CD4-positive, alpha-beta T cell (primary cell): ENCODE results near the gene LIMCH1. TPM values are rescaled to one million over a fixed set of nuclear protein-coding genes. Genes with fewer than 3 reads are reported as not detected.

Source experiments
- ATAC-seq: fragments of 200-7000 bp; cut with Tn5 transposase; one replicate; pipeline ENCODE4 v1.10.0; 2022; ENCODE audit warnings: mild to moderate bottlenecking; ENCODE audit not compliant: poor library complexity
- CTCF ChIA-PET: fragments of 350-600 bp; sonication (Branson Sonifier 250); formaldehyde crosslinking; loops from one replicate; lab custom pipeline; 2021; ENCODE audit warnings: antibody characterized with exemption, inconsistent platforms; lab: Charles Lee
- POLR2A ChIA-PET: fragments of 350-600 bp; sonication (Branson Sonifier 250); formaldehyde crosslinking; loops from one replicate; lab custom pipeline; 2021; ENCODE audit warnings: antibody characterized with exemption, inconsistent platforms; lab: Charles Lee
- DNase-seq, 14 experiments: peaks; one replicate each; pipeline ENCODE4 v3.0.0-alpha.2; 2013 to 2020; ENCODE audit warnings: mixed read lengths in 2 of 14
- H3K27ac ChIP-seq, 2 donors: one replicate each; pipeline versions ENCODE4 v1.5.1 to v1.7.0; 2013; ENCODE audit warnings: low read length in 2 of 2, low read depth in 1 of 2, mild to moderate bottlenecking in 1 of 2
- H3K27me3 ChIP-seq, 2 experiments: 1 replicate in 1 of 2; 2 replicates in 1 of 2; pipeline versions ENCODE4 v1.6.1 to v1.7.0; 2013; ENCODE audit warnings: low read length in 2 of 2, control low read depth in 1 of 2, mild to moderate bottlenecking in 1 of 2, moderate library complexity in 1 of 2; ENCODE audit not compliant: insufficient read depth in 2 of 2, control insufficient read depth in 1 of 2
- H3K36me3 ChIP-seq: one replicate; pipeline ENCODE4 v1.6.1; 2013; ENCODE audit warnings: low read length, control low read depth; ENCODE audit not compliant: insufficient read depth
- H3K4me1 ChIP-seq: one replicate; pipeline ENCODE4 v1.6.1; 2013; ENCODE audit warnings: low read length, control low read depth; ENCODE audit not compliant: insufficient read depth
- H3K4me3 ChIP-seq: one replicate; pipeline ENCODE4 v1.5.1; 2013; ENCODE audit warnings: mild to moderate bottlenecking, low read length, moderate library complexity
- H3K9me3 ChIP-seq, 2 experiments: 1 replicate in 1 of 2; 2 replicates in 1 of 2; pipeline versions ENCODE4 v1.6.1 to v1.7.0; 2013; ENCODE audit warnings: low read length in 2 of 2, mild to moderate bottlenecking in 2 of 2, control low read depth in 1 of 2, moderate library complexity in 1 of 2; ENCODE audit not compliant: control insufficient read depth in 1 of 2, insufficient read depth in 1 of 2
- H3K27ac Mint-ChIP-seq: one replicate; pipeline ENCODE4 v1.8.0; 2020; ENCODE audit warnings: mixed read lengths
- H3K27me3 Mint-ChIP-seq: one replicate; pipeline ENCODE4 v1.8.0; 2021; ENCODE audit warnings: mixed read lengths
- H3K36me3 Mint-ChIP-seq: one replicate; pipeline ENCODE4 v1.8.0; 2021; ENCODE audit warnings: low read depth, mixed read lengths
- H3K4me1 Mint-ChIP-seq: one replicate; pipeline ENCODE4 v1.8.0; 2021; ENCODE audit warnings: low read depth, mixed read lengths
- H3K4me3 Mint-ChIP-seq: one replicate; pipeline ENCODE4 v1.8.0; 2020; ENCODE audit warnings: mild to moderate bottlenecking, mixed read lengths
- H3K9me3 Mint-ChIP-seq: one replicate; pipeline ENCODE4 v1.8.0; 2020; ENCODE audit warnings: mixed read lengths
- CTCF ChIP-seq: fragments of 200-600 bp; IDR thresholded peaks from one replicate; pipeline ENCODE4 v1.8.0; 2022; ENCODE audit warnings: antibody characterized with exemption, mild to moderate bottlenecking
- intact Hi-C, 2 experiments: fragments of 100-400 bp; cut with DNase I in 1 of 2; cut with micrococcal nuclease in 1 of 2; formaldehyde crosslinking; loops; one replicate each; pipeline versions ENCODE4 v1.15.1 to v1.9.0; 2023 to 2025; cut with DNase I, micrococcal nuclease
- total RNA-seq, 174 experiments: library from RNA in 2 of 174; stranded (reverse) in 2 of 174; gene quantifications; one replicate each; pipeline ENCODE4 v1.2.3 and lab custom pipeline; 2021 to 2026

The LIMCH1 gene
- total RNA-seq, 2 experiments from 2014 or later, result not detected

- H3K27me3 Mint-ChIP-seq, result no peaks in the 10 kb centered on the region
- no peaks in the 10 kb centered on the region for H3K36me3 Mint-ChIP-seq
- H3K27ac ChIP-seq, result no peak overlapping the region
- POLR2A ChIA-PET, result no interaction called here
- H3K27ac Mint-ChIP-seq, result no peak overlapping the region
- peaks cover 0 to 3% of the 10 kb centered on the region in 2 experiments for H3K9me3 ChIP-seq
- no peak overlapping the region for H3K4me3 Mint-ChIP-seq
- H3K4me3 ChIP-seq, result no peak overlapping the region
- no peaks in the 10 kb centered on the region for H3K4me1 ChIP-seq
- CTCF ChIA-PET, result no interaction called here
- no peaks in the 10 kb centered on the region for H3K9me3 Mint-ChIP-seq
- intact Hi-C loops, result no loop called here
- TF ChIP-seq CTCF, result no peak
- no peaks in the 10 kb centered on the region for H3K27me3 ChIP-seq
- no peak for ATAC-seq
- no peaks in the 10 kb centered on the region for H3K4me1 Mint-ChIP-seq
- no peak for DNase-seq
- no peaks in the 10 kb centered on the region for H3K36me3 ChIP-seq
Measured at GRCh38 chr4:41538887-41539498, 1.0 kb downstream of the LIMCH1 start.

- Mint-ChIP-seq H3K4me3 (no peak overlapping the region), H3K9me3 (no peaks in the 10 kb centered on the region), H3K36me3 (no peaks in the 10 kb centered on the region), H3K27me3 (no peaks in the 10 kb centered on the region), H3K4me1 (no peaks in the 10 kb centered on the region), H3K27ac (no peak overlapping the region)
- Histone ChIP-seq H3K4me1 (no peaks in the 10 kb centered on the region), H3K27me3 (no peaks in the 10 kb centered on the region), H3K36me3 (no peaks in the 10 kb centered on the region), H3K27ac (no peak overlapping the region), H3K4me3 (no peak overlapping the region), H3K9me3 (peaks cover 0 to 3% of the 10 kb centered on the region in 2 experiments)
- ATAC-seq, result no peak
- ChIA-PET POLR2A (no interaction called here), CTCF (no interaction called here)
- DNase-seq, result no peak
- no peak for TF ChIP-seq CTCF
- intact Hi-C loops, result no loop called here
Measured at GRCh38 chr4:41539711-41540110, 1.8 kb downstream of the LIMCH1 start.

- H3K27ac Mint-ChIP-seq, result no peak overlapping the region
- intact Hi-C loops, result no loop called here
- CTCF ChIA-PET, result no interaction called here
Measured at GRCh38 chr4:41540687-41541086, 2.7 kb downstream of the LIMCH1 start.

More at GRCh38 chr4:41540687-41541086, 2.7 kb downstream of the LIMCH1 start:
- DNase-seq (no peak), ATAC-seq (no peak)
- Histone ChIP-seq H3K9me3 (peaks cover 0 to 3% of the 10 kb centered on the region in 2 experiments), H3K4me1 (no peaks in the 10 kb centered on the region), H3K27ac (no peak overlapping the region), H3K36me3 (no peaks in the 10 kb centered on the region), H3K4me3 (no peak overlapping the region), H3K27me3 (no peaks in the 10 kb centered on the region)
- POLR2A ChIA-PET, result no interaction called here
- no peak overlapping the region for H3K4me3 Mint-ChIP-seq
- H3K4me1 Mint-ChIP-seq, result no peaks in the 10 kb centered on the region
- no peaks in the 10 kb centered on the region for H3K27me3 Mint-ChIP-seq
- H3K36me3 Mint-ChIP-seq, result no peaks in the 10 kb centered on the region
- no peak for TF ChIP-seq CTCF
- H3K9me3 Mint-ChIP-seq, result no peaks in the 10 kb centered on the region
